T-helper 17 cell (primary cell): ENCODE data around the gene ALAS2. TPM values are rescaled to one million over a fixed set of nuclear protein-coding genes. Genes with fewer than 3 reads are reported as not detected.

Source experiments
- ATAC-seq: fragments of 150-1000 bp; cut with Tn5 transposase; 2 replicates; pipeline ENCODE4 v1.10.0; 2021; ENCODE audit warnings: mild to moderate bottlenecking, moderate library complexity
- DNase-seq, 3 donors: peaks; one replicate each; pipeline versions ENCODE4 v3.0.0 to v3.0.0-alpha.2; 2020 to 2021
- H3K9me3 ChIP-seq: one replicate; pipeline ENCODE4 v1.7.0; 2013; ENCODE audit warnings: low read length, mild to moderate bottlenecking; ENCODE audit not compliant: control insufficient read depth, poor library complexity, severe bottlenecking
- H3K27ac Mint-ChIP-seq: one replicate; pipeline ENCODE4 v1.8.0; 2022; ENCODE audit warnings: mild to moderate bottlenecking, moderate library complexity, mixed read lengths
- H3K27me3 Mint-ChIP-seq: one replicate; pipeline ENCODE4 v1.8.0; 2022; ENCODE audit warnings: mixed read lengths
- H3K36me3 Mint-ChIP-seq: one replicate; pipeline ENCODE4 v1.8.0; 2022; ENCODE audit warnings: low read depth, mixed read lengths
- H3K4me1 Mint-ChIP-seq: one replicate; pipeline ENCODE4 v1.8.0; 2022; ENCODE audit warnings: mild to moderate bottlenecking, mixed read lengths
- H3K4me3 Mint-ChIP-seq: one replicate; pipeline ENCODE4 v1.8.0; 2022; ENCODE audit warnings: mild to moderate bottlenecking, moderate library complexity, mixed read lengths
- total RNA-seq, 4 donors: library from RNA in 2 of 4; stranded (reverse) in 2 of 4; gene quantifications; one replicate each; pipeline ENCODE4 v1.2.3 and lab custom pipeline; 2022 to 2026

The ALAS2 gene
- total RNA-seq, 2 donors from 2014 or later: not detected

- no peaks in the 10 kb centered on the region for H3K27me3 Mint-ChIP-seq
- H3K36me3 Mint-ChIP-seq: peaks cover 8% of the 10 kb centered on the region
- no peak overlapping the region for H3K4me3 Mint-ChIP-seq
- peaks cover 5% of the 10 kb centered on the region for H3K4me1 Mint-ChIP-seq
- ATAC-seq (no peak), DNase-seq (no peak)
- no peaks in the 10 kb centered on the region for H3K9me3 ChIP-seq
- no peak overlapping the region for H3K27ac Mint-ChIP-seq
These were observed 2.7 kb downstream of the ALAS2 start for GRCh38 chrX:55028040-55028439.

- ATAC-seq (no peak), DNase-seq (no peak)
- H3K4me3 Mint-ChIP-seq: no peak overlapping the region
- H3K36me3 Mint-ChIP-seq: peaks cover 8% of the 10 kb centered on the region
- peaks cover 5% of the 10 kb centered on the region for H3K4me1 Mint-ChIP-seq
- H3K27me3 Mint-ChIP-seq: no peaks in the 10 kb centered on the region
- H3K9me3 ChIP-seq: no peaks in the 10 kb centered on the region
- H3K27ac Mint-ChIP-seq: peak overlapping the region; percentile 77
These were observed 3.9 kb downstream of the ALAS2 start for GRCh38 chrX:55026840-55027239.

GRCh38 chrX:55026143-55026542 lies 4.6 kb downstream of the ALAS2 start:
- DNase-seq (no peak), ATAC-seq (no peak)
- peak overlapping the region; percentile 77 for H3K27ac Mint-ChIP-seq
- H3K36me3 Mint-ChIP-seq: peaks cover 11% of the 10 kb centered on the region
- no peak overlapping the region for H3K4me3 Mint-ChIP-seq
- no peaks in the 10 kb centered on the region for H3K27me3 Mint-ChIP-seq
- H3K9me3 ChIP-seq: no peaks in the 10 kb centered on the region
- H3K4me1 Mint-ChIP-seq: peaks cover 5% of the 10 kb centered on the region

- Mint-ChIP-seq H3K4me3 (no peak overlapping the region), H3K4me1 (no peaks in the 10 kb centered on the region), H3K27ac (no peak overlapping the region), H3K36me3 (no peaks in the 10 kb centered on the region), H3K27me3 (no peaks in the 10 kb centered on the region)
- H3K9me3 ChIP-seq: no peaks in the 10 kb centered on the region
- DNase-seq (no peak), ATAC-seq (no peak)
These were observed 15.9 kb downstream of the ALAS2 start for GRCh38 chrX:55014897-55015299.

GRCh38 chrX:55011294-55011693 lies 19.5 kb downstream of the ALAS2 start:
- DNase-seq: no peak
- Mint-ChIP-seq H3K27ac (no peak overlapping the region), H3K36me3 (peaks cover 2% of the 10 kb centered on the region), H3K27me3 (no peaks in the 10 kb centered on the region), H3K4me1 (peaks cover 6% of the 10 kb centered on the region), H3K4me3 (no peak overlapping the region)
- no peaks in the 10 kb centered on the region for H3K9me3 ChIP-seq
- no peak for ATAC-seq

- Mint-ChIP-seq H3K27me3 (no peaks in the 10 kb centered on the region), H3K27ac (no peak overlapping the region), H3K4me3 (no peak overlapping the region), H3K4me1 (peaks cover 8% of the 10 kb centered on the region), H3K36me3 (peaks cover 5% of the 10 kb centered on the region)
- H3K9me3 ChIP-seq: no peaks in the 10 kb centered on the region
- no peak for DNase-seq
- no peak for ATAC-seq
These were observed 22.0 kb downstream of the ALAS2 start for GRCh38 chrX:55008571-55009358.

GRCh38 chrX:55007656-55008055 lies 23.1 kb downstream of the ALAS2 start:
- peaks cover 8% of the 10 kb centered on the region for H3K4me1 Mint-ChIP-seq
- H3K9me3 ChIP-seq: no peaks in the 10 kb centered on the region
- ATAC-seq (no peak), DNase-seq (no peak)
- no peak overlapping the region for H3K27ac Mint-ChIP-seq
- H3K36me3 Mint-ChIP-seq: peaks cover 5% of the 10 kb centered on the region
- no peaks in the 10 kb centered on the region for H3K27me3 Mint-ChIP-seq
- no peak overlapping the region for H3K4me3 Mint-ChIP-seq

- Mint-ChIP-seq H3K27ac (no peak overlapping the region), H3K27me3 (no peaks in the 10 kb centered on the region), H3K4me3 (no peak overlapping the region), H3K36me3 (peaks cover 5% of the 10 kb centered on the region), H3K4me1 (peaks cover 8% of the 10 kb centered on the region)
- DNase-seq (no peak), ATAC-seq (no peak)
- no peaks in the 10 kb centered on the region for H3K9me3 ChIP-seq
These were observed 23.8 kb downstream of the ALAS2 start for GRCh38 chrX:55006827-55007621.

GRCh38 chrX:55005256-55005655 lies 25.5 kb downstream of the ALAS2 start:
- Mint-ChIP-seq H3K4me1 (peaks cover 18% of the 10 kb centered on the region), H3K27ac (no peak overlapping the region), H3K36me3 (peaks cover 5% of the 10 kb centered on the region), H3K4me3 (no peak overlapping the region), H3K27me3 (no peaks in the 10 kb centered on the region)
- H3K9me3 ChIP-seq: no peaks in the 10 kb centered on the region
- ATAC-seq: no peak
- no peak for DNase-seq

- no peak for ATAC-seq
- H3K9me3 ChIP-seq: no peaks in the 10 kb centered on the region
- Mint-ChIP-seq H3K27me3 (no peaks in the 10 kb centered on the region), H3K4me1 (peaks cover 21% of the 10 kb centered on the region), H3K36me3 (peaks cover 5% of the 10 kb centered on the region), H3K27ac (no peak overlapping the region), H3K4me3 (no peak overlapping the region)
- no peak for DNase-seq
These were observed 26.5 kb downstream of the ALAS2 start for GRCh38 chrX:55004231-55004630.

GRCh38 chrX:54999717-55000598 lies 30.8 kb downstream of the ALAS2 start, which contains the start of gene APEX2:
TSS of gene APEX2 (plus strand) at chrX:55000363. CDS start at chrX:55000423, 60 bp downstream.
- peaks cover 15% of the 10 kb centered on the region for H3K4me1 Mint-ChIP-seq
- peak within 1 kb of the TSS; percentile 93 for H3K4me3 Mint-ChIP-seq
- H3K9me3 ChIP-seq: no peaks in the 10 kb centered on the region
- no peaks in the 10 kb centered on the region for H3K27me3 Mint-ChIP-seq
- ATAC-seq (peak; percentile 96), DNase-seq (peak; percentile 73 to 81 (median 76))
- no peaks in the 10 kb centered on the region for H3K36me3 Mint-ChIP-seq
- peak within 1 kb of the TSS; percentile 97 for H3K27ac Mint-ChIP-seq

- Mint-ChIP-seq H3K4me1 (peaks cover 7% of the 10 kb centered on the region), H3K4me3 (no peak overlapping the region), H3K27me3 (no peaks in the 10 kb centered on the region), H3K36me3 (no peaks in the 10 kb centered on the region), H3K27ac (no peak overlapping the region)
- H3K9me3 ChIP-seq: no peaks in the 10 kb centered on the region
- ATAC-seq: no peak
- no peak for DNase-seq
These were observed 35.2 kb downstream of the ALAS2 start for GRCh38 chrX:54995621-54996020.
